NB4 (cell line): ENCODE data around the gene FGF14.

Source experiments
- MYC ChIP-seq: IDR thresholded peaks from 2 replicates; pipeline ENCODE4 v1.6.1; 2011; ENCODE audit warnings: low read depth, low read length
- POLR2A ChIP-seq: IDR thresholded peaks from 2 replicates; pipeline ENCODE4 v1.6.1; 2011; ENCODE audit warnings: mild to moderate bottlenecking; ENCODE audit not compliant: insufficient read length; ENCODE audit errors: extremely low read depth
- TF ChIP-seq, protein P1 (sequence below): IDR thresholded peaks from one replicate; pipeline ENCODE4 v1.5.1; 2012; ENCODE audit warnings: low read depth, low read length
- TF ChIP-seq, protein P2 (sequence below): IDR thresholded peaks from 2 replicates; pipeline ENCODE4 v1.6.1; 2011; ENCODE audit warnings: low read depth, low read length

DNA sequence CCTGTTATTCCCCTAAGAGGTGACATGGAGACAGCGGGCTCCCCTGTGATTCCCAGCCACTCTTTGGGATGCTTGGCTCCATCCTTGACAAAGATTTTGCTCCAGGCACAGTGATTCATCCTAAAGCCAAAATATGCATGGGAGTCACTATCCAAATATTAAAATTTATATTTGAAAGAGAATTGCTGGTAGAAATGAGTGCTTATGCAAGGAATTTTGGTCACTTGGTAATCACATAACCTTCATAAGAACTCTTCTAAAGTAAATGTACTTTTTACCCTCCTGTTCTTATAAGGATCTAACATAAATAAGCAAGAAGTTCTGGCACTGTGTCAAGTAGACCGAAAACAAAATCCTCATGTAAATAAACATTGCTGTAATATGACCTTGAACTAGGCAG is 563.5 kb downstream of the FGF14 start:
- TF ChIP-seq, protein P1, sequence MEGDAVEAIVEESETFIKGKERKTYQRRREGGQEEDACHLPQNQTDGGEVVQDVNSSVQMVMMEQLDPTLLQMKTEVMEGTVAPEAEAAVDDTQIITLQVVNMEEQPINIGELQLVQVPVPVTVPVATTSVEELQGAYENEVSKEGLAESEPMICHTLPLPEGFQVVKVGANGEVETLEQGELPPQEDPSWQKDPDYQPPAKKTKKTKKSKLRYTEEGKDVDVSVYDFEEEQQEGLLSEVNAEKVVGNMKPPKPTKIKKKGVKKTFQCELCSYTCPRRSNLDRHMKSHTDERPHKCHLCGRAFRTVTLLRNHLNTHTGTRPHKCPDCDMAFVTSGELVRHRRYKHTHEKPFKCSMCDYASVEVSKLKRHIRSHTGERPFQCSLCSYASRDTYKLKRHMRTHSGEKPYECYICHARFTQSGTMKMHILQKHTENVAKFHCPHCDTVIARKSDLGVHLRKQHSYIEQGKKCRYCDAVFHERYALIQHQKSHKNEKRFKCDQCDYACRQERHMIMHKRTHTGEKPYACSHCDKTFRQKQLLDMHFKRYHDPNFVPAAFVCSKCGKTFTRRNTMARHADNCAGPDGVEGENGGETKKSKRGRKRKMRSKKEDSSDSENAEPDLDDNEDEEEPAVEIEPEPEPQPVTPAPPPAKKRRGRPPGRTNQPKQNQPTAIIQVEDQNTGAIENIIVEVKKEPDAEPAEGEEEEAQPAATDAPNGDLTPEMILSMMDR = no peak
- TF ChIP-seq POLR2A = no peak
- TF ChIP-seq, protein P2, sequence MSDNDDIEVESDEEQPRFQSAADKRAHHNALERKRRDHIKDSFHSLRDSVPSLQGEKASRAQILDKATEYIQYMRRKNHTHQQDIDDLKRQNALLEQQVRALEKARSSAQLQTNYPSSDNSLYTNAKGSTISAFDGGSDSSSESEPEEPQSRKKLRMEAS = no peak
- TF ChIP-seq MYC = no peak
